ENCODE data around the gene TTC19.
A peak's percentile ranks its signal among the peaks of the same experiment; 100 is the strongest.

TTC19 gene

DNA sequence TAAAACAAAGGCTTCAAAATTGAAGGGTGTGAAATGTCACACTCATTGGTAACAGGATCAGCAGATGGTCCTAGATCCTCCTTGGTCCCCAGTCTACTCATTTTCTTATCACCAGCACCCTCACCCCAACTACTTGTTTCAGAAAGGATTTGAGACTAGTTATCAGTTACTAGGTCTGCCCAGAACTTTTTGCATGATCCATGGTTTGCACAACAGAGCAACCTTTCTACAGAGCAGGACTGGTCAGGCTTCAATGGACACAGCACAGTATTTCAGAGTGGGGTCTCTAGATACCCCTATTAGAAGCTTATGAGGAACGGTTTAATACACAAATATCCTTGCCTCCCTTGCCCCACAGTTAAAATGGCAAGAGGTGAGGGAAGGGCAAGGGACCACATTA is 25.6 kb downstream of the TTC19 start:
- Histone ChIP-seq H3K4me3 (ENCODE audit: low read depth in 1 of 5, low read length in 5 of 5) (no peak overlapping the region), H3K4me1 (ENCODE audit: control insufficient read depth in 5 of 5, insufficient read depth in 5 of 5, low read length in 5 of 5) (peaks cover 0 to 4% (median 0%) of the 10 kb centered on the region in 5 donors), H3K36me3 (ENCODE audit: control insufficient read depth in 5 of 5, insufficient read depth in 5 of 5, low read length in 5 of 5) (peaks cover 58 to 73% (median 62%) of the 10 kb centered on the region in 5 donors), H3K9me3 (ENCODE audit: control insufficient read depth in 5 of 5, low read length in 5 of 5) (no peaks in the 10 kb centered on the region), H3K9ac (ENCODE audit: low read length in 5 of 5) (no peak overlapping the region), H3K27ac (ENCODE audit: low read depth, low read length) (no peak overlapping the region), H3K27me3 (ENCODE audit: control insufficient read depth in 5 of 5, insufficient read depth in 4 of 5, low read length in 5 of 5) (no peaks in the 10 kb centered on the region)

DNA sequence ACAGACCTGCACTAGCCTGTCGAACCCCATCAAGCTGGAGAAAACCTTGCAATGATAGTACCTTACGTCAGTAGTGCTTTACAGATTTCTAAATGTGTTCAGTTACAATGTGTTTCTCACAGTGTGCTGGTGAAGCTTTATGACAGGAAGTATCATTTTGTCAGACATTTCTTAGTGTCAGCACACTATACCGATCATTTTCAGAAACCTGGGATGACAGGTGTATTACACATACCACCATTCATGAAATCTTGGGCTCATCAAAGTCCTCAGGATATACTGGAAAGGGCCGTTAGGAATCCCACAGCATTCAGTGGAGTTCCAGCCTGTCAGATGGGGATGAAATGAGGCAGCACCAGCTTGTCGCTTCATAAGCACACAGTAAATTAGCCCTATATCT is 27.3 kb downstream of the TTC19 start:
- Histone ChIP-seq H3K4me3 (ENCODE audit: low read depth in 1 of 5, low read length in 5 of 5) (no peak overlapping the region), H3K9ac (ENCODE audit: low read length in 5 of 5) (no peak overlapping the region), H3K27me3 (ENCODE audit: control insufficient read depth in 5 of 5, insufficient read depth in 4 of 5, low read length in 5 of 5) (no peaks in the 10 kb centered on the region), H3K9me3 (ENCODE audit: control insufficient read depth in 5 of 5, low read length in 5 of 5) (no peaks in the 10 kb centered on the region), H3K27ac (ENCODE audit: low read depth, low read length) (peak overlapping the region; percentile 66), H3K36me3 (ENCODE audit: control insufficient read depth in 5 of 5, insufficient read depth in 5 of 5, low read length in 5 of 5) (peaks cover 70 to 80% (median 76%) of the 10 kb centered on the region in 5 donors), H3K4me1 (ENCODE audit: control insufficient read depth in 5 of 5, insufficient read depth in 5 of 5, low read length in 5 of 5) (peaks cover 0 to 4% (median 0%) of the 10 kb centered on the region in 5 donors)

DNA sequence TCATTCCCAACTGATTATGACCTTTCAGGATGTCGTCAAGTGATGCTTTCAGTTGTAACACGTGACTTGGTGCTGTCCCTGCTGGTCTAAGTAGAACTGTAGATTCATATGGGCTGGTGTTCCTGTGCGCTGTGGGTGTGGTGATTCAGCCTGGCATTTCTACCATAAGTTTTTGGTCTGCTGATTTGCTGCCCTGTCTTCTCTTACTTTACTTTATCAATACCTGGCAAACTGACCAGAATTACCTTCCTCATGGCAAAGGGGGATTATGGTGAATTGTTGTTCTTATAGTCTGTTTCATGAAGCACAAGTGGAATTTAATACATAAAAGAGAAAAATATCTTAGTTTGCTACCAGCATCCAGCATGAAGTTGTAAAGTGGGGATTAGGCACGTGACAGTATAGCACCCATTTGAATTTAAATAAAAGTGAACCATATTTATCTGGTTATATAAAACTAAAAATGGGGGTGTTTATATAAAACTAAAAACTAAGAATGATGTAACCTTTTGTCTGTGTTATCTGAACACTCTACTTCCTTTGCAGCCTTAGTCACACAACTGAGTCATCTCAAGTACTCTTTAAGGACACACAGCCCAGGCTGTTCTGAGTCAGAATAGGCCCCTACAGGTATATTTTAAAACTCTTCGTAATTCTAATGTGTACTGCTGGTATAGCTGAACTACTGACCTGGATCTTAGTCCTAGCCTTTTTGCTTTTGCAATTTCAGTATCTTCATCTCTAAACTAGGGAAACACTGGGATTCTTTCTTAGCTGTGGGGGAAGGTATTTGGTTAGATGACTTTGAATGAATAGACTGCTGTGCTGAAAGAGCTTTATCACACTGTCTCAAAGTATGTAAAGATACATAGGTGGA is 28.3 kb downstream of the TTC19 start:
- Histone ChIP-seq H3K4me1 (ENCODE audit: control insufficient read depth in 5 of 5, insufficient read depth in 5 of 5, low read length in 5 of 5) (peaks cover 0 to 4% (median 0%) of the 10 kb centered on the region in 5 donors), H3K27ac (ENCODE audit: low read depth, low read length) (peak overlapping the region; percentile 66), H3K9me3 (ENCODE audit: control insufficient read depth in 5 of 5, low read length in 5 of 5) (no peaks in the 10 kb centered on the region), H3K9ac (ENCODE audit: low read length in 5 of 5) (no peak overlapping the region), H3K36me3 (ENCODE audit: control insufficient read depth in 5 of 5, insufficient read depth in 5 of 5, low read length in 5 of 5) (peaks cover 80 to 87% (median 82%) of the 10 kb centered on the region in 5 donors), H3K4me3 (ENCODE audit: low read depth in 1 of 5, low read length in 5 of 5) (no peak overlapping the region), H3K27me3 (ENCODE audit: control insufficient read depth in 5 of 5, insufficient read depth in 4 of 5, low read length in 5 of 5) (no peaks in the 10 kb centered on the region)

DNA sequence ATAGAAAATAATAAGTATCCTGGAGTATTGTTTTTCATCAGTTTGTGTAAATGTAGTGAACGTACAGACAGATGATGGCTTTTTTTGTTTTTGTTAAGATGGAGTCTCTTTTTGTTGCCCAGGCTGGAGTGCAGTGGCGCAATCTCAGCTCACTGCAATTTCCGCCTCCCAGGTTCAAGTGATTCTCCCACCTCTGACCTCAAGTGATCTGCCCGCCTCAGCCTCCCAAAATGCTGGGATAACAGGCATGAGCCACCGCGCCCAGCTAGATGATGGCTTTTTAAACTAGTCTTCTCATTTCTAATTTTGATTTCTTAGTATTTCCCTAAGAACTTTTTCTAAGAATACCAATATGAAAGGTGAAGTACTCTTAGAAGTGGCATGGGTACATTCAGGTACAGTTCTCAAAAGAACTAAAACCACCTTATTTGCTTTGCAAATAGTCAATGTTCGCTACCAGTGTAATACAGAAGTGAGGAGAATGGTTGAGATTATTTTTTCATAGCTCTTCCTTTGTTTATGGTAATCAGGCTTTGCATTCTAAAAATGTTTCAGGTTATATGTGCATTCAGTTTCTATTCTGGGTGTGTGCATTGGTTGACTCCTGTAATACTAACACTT is 34.2 kb downstream of the TTC19 start:
- Histone ChIP-seq H3K27ac (ENCODE audit: low read depth, low read length) (no peak overlapping the region), H3K9ac (ENCODE audit: low read length in 5 of 5) (no peak overlapping the region), H3K4me1 (ENCODE audit: control insufficient read depth in 5 of 5, insufficient read depth in 5 of 5, low read length in 5 of 5) (no peaks in the 10 kb centered on the region), H3K9me3 (ENCODE audit: control insufficient read depth in 5 of 5, low read length in 5 of 5) (no peaks in the 10 kb centered on the region), H3K4me3 (ENCODE audit: low read depth in 1 of 5, low read length in 5 of 5) (no peak overlapping the region), H3K27me3 (ENCODE audit: control insufficient read depth in 5 of 5, insufficient read depth in 4 of 5, low read length in 5 of 5) (no peaks in the 10 kb centered on the region), H3K36me3 (ENCODE audit: control insufficient read depth in 5 of 5, insufficient read depth in 5 of 5, low read length in 5 of 5) (peaks cover 69 to 96% (median 86%) of the 10 kb centered on the region in 5 donors)

DNA sequence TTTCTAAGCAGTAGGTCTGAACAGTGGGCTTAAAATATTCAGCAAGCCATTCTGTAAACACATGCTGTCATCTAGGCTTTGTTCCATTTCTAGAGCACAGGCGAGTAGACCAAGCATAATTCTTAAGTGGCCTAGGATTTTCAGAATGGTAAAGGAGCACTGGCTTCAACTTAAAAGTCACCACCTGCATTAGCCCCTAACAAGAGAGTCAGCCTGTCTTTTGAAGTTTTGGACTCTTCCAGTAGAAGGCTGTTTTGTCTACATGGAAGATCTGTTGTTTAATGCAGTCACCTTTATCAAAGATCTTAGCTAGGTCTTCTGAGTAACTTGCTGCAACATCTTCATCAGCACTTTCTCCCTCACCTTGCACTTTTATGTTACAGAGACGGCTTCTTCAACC is 36.6 kb downstream of the TTC19 start:
- Histone ChIP-seq H3K4me3 (ENCODE audit: low read depth in 1 of 5, low read length in 5 of 5) (no peak overlapping the region), H3K36me3 (ENCODE audit: control insufficient read depth in 5 of 5, insufficient read depth in 5 of 5, low read length in 5 of 5) (peaks cover 53 to 95% (median 79%) of the 10 kb centered on the region in 5 donors), H3K4me1 (ENCODE audit: control insufficient read depth in 5 of 5, insufficient read depth in 5 of 5, low read length in 5 of 5) (no peaks in the 10 kb centered on the region), H3K27ac (ENCODE audit: low read depth, low read length) (no peak overlapping the region), H3K9ac (ENCODE audit: low read length in 5 of 5) (no peak overlapping the region), H3K9me3 (ENCODE audit: control insufficient read depth in 5 of 5, low read length in 5 of 5) (no peaks in the 10 kb centered on the region), H3K27me3 (ENCODE audit: control insufficient read depth in 5 of 5, insufficient read depth in 4 of 5, low read length in 5 of 5) (no peaks in the 10 kb centered on the region)

DNA sequence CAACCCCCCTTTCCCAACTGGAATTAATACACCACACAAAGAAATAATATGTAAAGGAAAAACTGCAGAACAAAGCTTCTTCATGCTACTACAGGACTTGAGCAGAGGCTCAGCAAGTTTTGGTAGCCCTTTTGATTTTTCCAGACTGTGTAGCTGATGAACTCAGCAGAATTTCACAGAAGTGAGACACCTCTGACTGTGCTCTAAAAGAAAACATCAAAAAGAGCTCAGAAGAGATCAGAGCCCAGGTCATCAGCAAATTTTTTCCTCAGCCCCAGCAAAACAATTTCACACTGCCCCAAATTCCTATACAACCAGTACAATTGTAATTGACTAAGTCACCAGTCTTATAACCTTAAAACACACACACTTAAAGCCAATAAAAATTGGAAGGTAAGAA is 38.0 kb downstream of the TTC19 start:
- Histone ChIP-seq H3K36me3 (ENCODE audit: control insufficient read depth in 5 of 5, insufficient read depth in 5 of 5, low read length in 5 of 5) (peaks cover 48 to 91% (median 74%) of the 10 kb centered on the region in 5 donors), H3K9ac (ENCODE audit: low read length in 5 of 5) (no peak overlapping the region), H3K27ac (ENCODE audit: low read depth, low read length) (no peak overlapping the region)

DNA sequence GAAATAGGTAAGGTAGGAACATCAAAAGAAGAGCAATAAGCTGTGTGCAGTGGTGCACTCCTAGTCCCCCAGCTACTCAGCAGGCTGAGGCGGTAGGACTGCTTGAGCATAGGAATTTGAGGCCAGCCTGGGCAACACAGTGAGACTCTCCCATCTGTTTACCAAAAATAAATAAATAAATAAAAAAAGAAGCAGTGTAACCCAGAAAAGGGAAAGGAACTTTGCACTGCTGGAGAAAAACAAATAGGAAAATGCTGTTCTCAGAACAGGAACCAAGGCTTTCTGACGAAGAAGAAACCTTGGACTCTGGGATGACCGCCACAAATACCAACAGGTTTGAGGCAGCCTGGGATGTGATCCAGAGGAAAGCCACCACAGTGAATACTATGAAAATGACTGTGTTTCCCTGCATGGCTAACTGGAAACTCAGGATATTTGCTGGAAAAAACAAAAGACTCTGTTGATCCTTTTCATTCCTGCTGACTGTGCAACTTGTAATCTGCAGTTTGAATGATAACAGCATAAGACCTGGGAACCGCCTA is 41.2 kb downstream of the TTC19 start:
- Histone ChIP-seq H3K27me3 (ENCODE audit: control insufficient read depth in 5 of 5, insufficient read depth in 4 of 5, low read length in 5 of 5) (no peaks in the 10 kb centered on the region), H3K9me3 (ENCODE audit: control insufficient read depth in 5 of 5, low read length in 5 of 5) (no peaks in the 10 kb centered on the region), H3K36me3 (ENCODE audit: control insufficient read depth in 5 of 5, insufficient read depth in 5 of 5, low read length in 5 of 5) (peaks cover 53 to 86% (median 72%) of the 10 kb centered on the region in 5 donors), H3K4me3 (ENCODE audit: low read depth in 1 of 5, low read length in 5 of 5) (no peak overlapping the region), H3K9ac (ENCODE audit: low read length in 5 of 5) (no peak overlapping the region), H3K4me1 (ENCODE audit: control insufficient read depth in 5 of 5, insufficient read depth in 5 of 5, low read length in 5 of 5) (no peaks in the 10 kb centered on the region), H3K27ac (ENCODE audit: low read depth, low read length) (no peak overlapping the region)

More for the DNA sequence above, 38.0 kb downstream of the TTC19 start:
- Histone ChIP-seq H3K4me3 (ENCODE audit: low read depth in 1 of 5, low read length in 5 of 5) (no peak overlapping the region), H3K27me3 (ENCODE audit: control insufficient read depth in 5 of 5, insufficient read depth in 4 of 5, low read length in 5 of 5) (no peaks in the 10 kb centered on the region), H3K9me3 (ENCODE audit: control insufficient read depth in 5 of 5, low read length in 5 of 5) (no peaks in the 10 kb centered on the region), H3K4me1 (ENCODE audit: control insufficient read depth in 5 of 5, insufficient read depth in 5 of 5, low read length in 5 of 5) (no peaks in the 10 kb centered on the region)

DNA sequence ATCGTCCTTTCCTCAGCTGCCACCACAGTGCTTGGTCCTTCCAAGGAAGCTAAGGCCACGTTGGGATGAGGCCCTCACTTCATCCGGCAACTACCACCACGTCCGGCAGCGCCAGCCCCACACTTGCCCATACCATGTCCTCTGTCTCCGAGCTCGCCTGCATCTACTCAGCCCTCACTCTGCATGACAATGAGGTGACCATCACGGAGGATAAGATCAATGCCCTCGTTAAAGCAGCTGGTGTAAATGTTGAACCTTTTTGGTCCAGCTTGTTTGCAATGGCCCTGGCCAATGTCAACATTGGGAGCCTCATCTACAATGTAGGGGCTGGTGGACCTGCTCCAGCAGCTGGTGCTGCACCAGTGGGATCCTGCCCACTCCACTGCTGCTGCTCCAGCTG is 44.9 kb downstream of the TTC19 start:
- H3K36me3 ChIP-seq (ENCODE audit: control insufficient read depth in 5 of 5, insufficient read depth in 5 of 5, low read length in 5 of 5): peaks cover 45 to 84% (median 75%) of the 10 kb centered on the region in 5 donors

DNA sequence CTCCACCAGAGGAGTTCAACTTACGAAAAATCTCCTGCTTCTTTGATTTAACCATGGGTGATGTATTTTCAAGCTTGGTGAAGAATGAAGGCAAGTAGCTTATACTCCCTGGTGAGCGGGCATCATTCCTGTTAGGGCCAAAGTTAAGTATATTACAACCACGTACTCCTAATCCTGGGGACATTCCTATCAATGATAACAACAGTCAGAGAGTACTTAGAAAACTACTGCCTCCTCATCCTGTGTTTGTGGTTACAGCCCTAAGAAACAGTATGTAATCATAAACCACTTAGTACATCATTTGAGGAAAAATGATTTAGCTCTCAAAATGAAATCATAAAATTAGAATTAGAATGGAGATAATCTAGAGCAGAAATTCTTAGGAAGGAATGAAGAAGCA is 47.3 kb downstream of the TTC19 start:
- H3K27me3 ChIP-seq (ENCODE audit: control insufficient read depth in 5 of 5, insufficient read depth in 4 of 5, low read length in 5 of 5): no peaks in the 10 kb centered on the region
- no peaks in the 10 kb centered on the region for H3K9me3 ChIP-seq (ENCODE audit: control insufficient read depth in 5 of 5, low read length in 5 of 5)
- H3K36me3 ChIP-seq (ENCODE audit: control insufficient read depth in 5 of 5, insufficient read depth in 5 of 5, low read length in 5 of 5): peaks cover 41 to 71% (median 61%) of the 10 kb centered on the region in 5 donors
- no peak overlapping the region for H3K4me3 ChIP-seq (ENCODE audit: low read depth in 1 of 5, low read length in 5 of 5)
- no peak overlapping the region for H3K27ac ChIP-seq (ENCODE audit: low read depth, low read length)
- H3K9ac ChIP-seq (ENCODE audit: low read length in 5 of 5): no peak overlapping the region
- H3K4me1 ChIP-seq (ENCODE audit: control insufficient read depth in 5 of 5, insufficient read depth in 5 of 5, low read length in 5 of 5): no peaks in the 10 kb centered on the region

More for the DNA sequence above, 44.9 kb downstream of the TTC19 start:
- H3K27me3 ChIP-seq (ENCODE audit: control insufficient read depth in 5 of 5, insufficient read depth in 4 of 5, low read length in 5 of 5): no peaks in the 10 kb centered on the region
- no peak overlapping the region for H3K9ac ChIP-seq (ENCODE audit: low read length in 5 of 5)
- H3K4me3 ChIP-seq (ENCODE audit: low read depth in 1 of 5, low read length in 5 of 5): no peak overlapping the region
- no peaks in the 10 kb centered on the region for H3K4me1 ChIP-seq (ENCODE audit: control insufficient read depth in 5 of 5, insufficient read depth in 5 of 5, low read length in 5 of 5)
- no peak overlapping the region for H3K27ac ChIP-seq (ENCODE audit: low read depth, low read length)
- H3K9me3 ChIP-seq (ENCODE audit: control insufficient read depth in 5 of 5, low read length in 5 of 5): no peaks in the 10 kb centered on the region

All from subcutaneous abdominal adipose tissue (tissue), 5 donors.